GM21717 (cell line): ENCODE measurements around the gene NSMCE1.
A peak's percentile ranks its signal among the peaks of the same experiment; 100 is the strongest.
"Not testable (repeated sequence)": the region's sequence is repeated elsewhere in the genome, so short reads cannot be mapped to it uniquely, and the experiment has no call there.

Experiments used
- ATAC-seq: cut with Tn5 transposase; IDR thresholded peaks from one replicate; pipeline ENCODE4 v1.9.1; 2021; ENCODE audit warnings: mild to moderate bottlenecking, moderate library complexity; ENCODE audit not compliant: unreplicated experiment

NSMCE1 gene

GRCh38 chr16:27220527-27220926 is 48.0 kb downstream of the NSMCE1 start:
- ATAC-seq, result no peak

GRCh38 chr16:27220120-27220519 is 48.5 kb downstream of the NSMCE1 start:
- no peak for ATAC-seq

- no peak for ATAC-seq
These were observed 49.4 kb downstream of the NSMCE1 start for GRCh38 chr16:27219161-27219560.

- no peak for ATAC-seq
These were observed 49.8 kb downstream of the NSMCE1 start for GRCh38 chr16:27218756-27219155.

- no peak for ATAC-seq
These were observed 51.3 kb downstream of the NSMCE1 start for GRCh38 chr16:27217256-27217655.

GRCh38 chr16:27216297-27216885 is 52.2 kb downstream of the NSMCE1 start:
- no peak for ATAC-seq

GRCh38 chr16:27215660-27216059 is 52.9 kb downstream of the NSMCE1 start:
- ATAC-seq, result no peak

- ATAC-seq, result no peak
These were observed 54.2 kb downstream of the NSMCE1 start for GRCh38 chr16:27214084-27214961.

- no peak for ATAC-seq
These were observed 57.5 kb downstream of the NSMCE1 start for GRCh38 chr16:27211026-27211425.

- no peak for ATAC-seq
These were observed 58.4 kb downstream of the NSMCE1 start for GRCh38 chr16:27210174-27210573.

GRCh38 chr16:27209591-27209990 is 59.0 kb downstream of the NSMCE1 start:
- ATAC-seq, result no peak

- no peak for ATAC-seq
These were observed 59.8 kb downstream of the NSMCE1 start for GRCh38 chr16:27208796-27209195.

GRCh38 chr16:27208081-27208680 is 60.4 kb downstream of the NSMCE1 start:
- no peak for ATAC-seq

GRCh38 chr16:27207121-27207520 is 61.5 kb downstream of the NSMCE1 start:
- ATAC-seq, result not testable (repeated sequence)

- no peak for ATAC-seq
These were observed 63.0 kb downstream of the NSMCE1 start for GRCh38 chr16:27205423-27206065.

- ATAC-seq, result no peak
These were observed 64.2 kb downstream of the NSMCE1 start for GRCh38 chr16:27204312-27204915.

- ATAC-seq, result peak; percentile 80
These were observed 64.9 kb downstream of the NSMCE1 start, which contains the start of gene KDM8 for GRCh38 chr16:27203507-27204311. Gene KDM8 (plus strand): TSS chr16:27203526. CDS start chr16:27210124, 6,598 bp downstream.

- ATAC-seq, result peak; percentile 56
These were observed 65.6 kb downstream of the NSMCE1 start for GRCh38 chr16:27202923-27203506.

GRCh38 chr16:27200914-27201313 is 67.7 kb downstream of the NSMCE1 start:
- ATAC-seq, result not testable (repeated sequence)

- ATAC-seq, result no peak
These were observed 68.8 kb downstream of the NSMCE1 start for GRCh38 chr16:27199736-27200135.
